BJ (cell line): ENCODE results near the gene PARD3. TPM values are rescaled to one million over a fixed set of nuclear protein-coding genes. Genes with fewer than 3 reads are reported as not detected.

Experiments used
- CTCF ChIA-PET: fragments of 350-600 bp; formaldehyde crosslinking; extraction: SDS; loops from one replicate; lab custom pipeline; 2021; ENCODE audit warnings: antibody characterized with exemption, inconsistent platforms; lab: Yijun Ruan, JAX
- POLR2A ChIA-PET: fragments of 300-600 bp; sonication (Branson Sonifier 250); formaldehyde crosslinking; extraction: SDS; loops from one replicate; lab custom pipeline; 2021; ENCODE audit warnings: antibody characterized with exemption; lab: Charles Lee
- DNase-seq: peaks from one replicate; pipeline ENCODE4 v3.0.0-alpha.2; 2011; ENCODE audit warnings: low read depth
- H3K27me3 ChIP-seq: 2 replicates; pipeline ENCODE4 v1.6.0; 2011; ENCODE audit warnings: low read length; ENCODE audit not compliant: control insufficient read depth, insufficient read depth
- H3K36me3 ChIP-seq: 2 replicates; pipeline ENCODE4 v1.5.1; 2011; ENCODE audit warnings: low read length; ENCODE audit not compliant: control insufficient read depth, insufficient read depth
- H3K4me3 ChIP-seq: 2 replicates; pipeline ENCODE4 v1.5.1; 2011; ENCODE audit warnings: low read depth, mild to moderate bottlenecking, control low read depth, low read length
- CTCF ChIP-seq: IDR thresholded peaks from 2 replicates; pipeline ENCODE4 v1.5.1; 2011; ENCODE audit warnings: low read depth, mild to moderate bottlenecking, control low read depth, inconsistent platforms, low read length, moderate library complexity; ENCODE audit not compliant: insufficient read depth
- polyA plus RNA-seq: library from polyadenylated mRNA; depleted of rRNA; stranded (reverse); fragments of >200 nt; gene quantifications from 2 replicates; pipeline ENCODE4 v1.2.3, GENCODE V29; 2011

The PARD3 gene
- polyA plus RNA-seq, 1 experiment = 17.7 TPM

- H3K27me3 ChIP-seq = no peaks in the 10 kb centered on the region
- H3K4me3 ChIP-seq = no peak overlapping the region
- no peak for TF ChIP-seq CTCF
- DNase-seq = no peak
- CTCF ChIA-PET = no interaction called here
- POLR2A ChIA-PET = no interaction called here
- no peaks in the 10 kb centered on the region for H3K36me3 ChIP-seq
These were observed 463.9 kb downstream of the PARD3 start for GRCh38 chr10:34351161-34351560.

- no peaks in the 10 kb centered on the region for H3K36me3 ChIP-seq
- CTCF ChIA-PET = interaction anchor here (0.6 to 0.8 kb wide), 2 partner anchors 11 to 41 kb away, joined by 3 read pairs; no protein-coding TSS in a partner anchor
- H3K27me3 ChIP-seq = no peaks in the 10 kb centered on the region
- POLR2A ChIA-PET = no interaction called here
- DNase-seq = no peak
- H3K4me3 ChIP-seq = no peak overlapping the region
- no peak for TF ChIP-seq CTCF
These were observed 466.1 kb downstream of the PARD3 start for GRCh38 chr10:34348917-34349485.

GRCh38 chr10:34348021-34348420, 467.1 kb downstream of the PARD3 start:
- no peak for TF ChIP-seq CTCF
- DNase-seq = no peak

GRCh38 chr10:34347131-34347530, 468.0 kb downstream of the PARD3 start:
- no peak overlapping the region for H3K4me3 ChIP-seq
- no peaks in the 10 kb centered on the region for H3K27me3 ChIP-seq
- H3K36me3 ChIP-seq = no peaks in the 10 kb centered on the region
- no peak for TF ChIP-seq CTCF
- ChIA-PET CTCF (no interaction called here), POLR2A (no interaction called here)
- no peak for DNase-seq

More at GRCh38 chr10:34348021-34348420, 467.1 kb downstream of the PARD3 start:
- no peak overlapping the region for H3K4me3 ChIP-seq
- CTCF ChIA-PET = interaction anchor here (0.6 to 0.8 kb wide), 2 partner anchors 10 to 40 kb away, joined by 3 read pairs; no protein-coding TSS in a partner anchor
- POLR2A ChIA-PET = no interaction called here
- no peaks in the 10 kb centered on the region for H3K36me3 ChIP-seq
- H3K27me3 ChIP-seq = no peaks in the 10 kb centered on the region

GRCh38 chr10:34346516-34347100, 468.5 kb downstream of the PARD3 start:
- Histone ChIP-seq H3K4me3 (no peak overlapping the region), H3K27me3 (no peaks in the 10 kb centered on the region), H3K36me3 (no peaks in the 10 kb centered on the region)
- TF ChIP-seq CTCF = no peak
- CTCF ChIA-PET = interaction anchor here (0.7 kb wide), 1 partner anchor 134 kb away, joined by 3 read pairs; no protein-coding TSS in a partner anchor
- no peak for DNase-seq
- POLR2A ChIA-PET = no interaction called here
